OCI-LY3 (cell line): ENCODE data around the gene PLA2G4D.

Source experiments
- H2AFZ ChIP-seq: fragments of 200-600, 300-600 bp; shearing (Covaris generic); 2 replicates; pipeline ENCODE4 v1.6.0; 2014; ENCODE audit warnings: antibody characterized with exemption, low read depth, low read length
- H3K27ac ChIP-seq: fragments of 200-600, 300-600 bp; sonication (generic); 2 replicates; pipeline ENCODE4 v1.5.1; 2014; ENCODE audit warnings: mild to moderate bottlenecking, low read length, moderate library complexity, mixed read lengths
- H3K27me3 ChIP-seq: fragments of 200-600, 300-600 bp; sonication (generic); 2 replicates; pipeline ENCODE4 v1.6.1; 2014; ENCODE audit warnings: low read depth, low read length, mixed read lengths
- H3K36me3 ChIP-seq: fragments of 200-600, 300-600 bp; sonication (generic); replicated peaks from 2 replicates; pipeline ENCODE3; 2014; ENCODE audit warnings: low read depth, low read length, mixed read lengths
- H3K4me1 ChIP-seq: fragments of 300-600, 200-600 bp; sonication (generic); 2 replicates; pipeline ENCODE4 v1.6.1; 2014; ENCODE audit warnings: low read length, mixed read lengths
- H3K4me2 ChIP-seq: fragments of 200-600, 300-600 bp; sonication (generic); 2 replicates; pipeline ENCODE4 v1.6.1; 2014; ENCODE audit warnings: low read length, mixed read lengths
- H3K4me3 ChIP-seq: fragments of 300-600, 200-600 bp; sonication (generic); 2 replicates; pipeline ENCODE4 v1.5.1; 2014; ENCODE audit warnings: antibody characterized with exemption, mild to moderate bottlenecking, low read length, moderate library complexity
- H3K79me2 ChIP-seq: fragments of 300-600, 200-600 bp; shearing (Covaris generic); 2 replicates; pipeline ENCODE4 v1.6.1; 2014; ENCODE audit warnings: mild to moderate bottlenecking, low read length, mixed read lengths
- H3K9ac ChIP-seq: fragments of 300-600, 200-600 bp; shearing (Covaris generic); 2 replicates; pipeline ENCODE4 v1.6.0; 2014; ENCODE audit warnings: mild to moderate bottlenecking, low read length, moderate library complexity
- H3K9me3 ChIP-seq: fragments of 200-600, 300-600 bp; shearing (Covaris generic); 2 replicates; pipeline ENCODE4 v1.6.1; 2014; ENCODE audit warnings: low read length, mixed read lengths; ENCODE audit not compliant: insufficient read depth
- H4K20me1 ChIP-seq: fragments of 200-600, 300-600 bp; sonication (generic); 2 replicates; pipeline ENCODE4 v1.6.1; 2016; ENCODE audit warnings: low read length, mixed read lengths; ENCODE audit not compliant: insufficient read depth
- CTCF ChIP-seq: fragments of 200-600, 300-600 bp; sonication (generic); IDR thresholded peaks from 2 replicates; pipeline ENCODE4 v1.5.1; 2014; ENCODE audit warnings: antibody characterized with exemption, low read length, low read depth
- EZH2phosphoT487 ChIP-seq: fragments of 200-600 bp; shearing (Covaris generic); IDR thresholded peaks from 2 replicates; pipeline ENCODE4 v1.6.1; 2018; ENCODE audit warnings: antibody characterized with exemption, mixed run types, low read depth

The PLA2G4D gene

GRCh38 chr15:42121021-42121420 is 26.7 kb upstream of the PLA2G4D start:
- Histone ChIP-seq H3K4me3 (no peak overlapping the region), H3K9ac (no peak overlapping the region), H3K4me2 (no peak overlapping the region), H4K20me1 (no peaks in the 10 kb centered on the region), H3K27me3 (peaks cover 18% of the 10 kb centered on the region), H3K4me1 (no peaks in the 10 kb centered on the region), H2AFZ (no peak overlapping the region), H3K27ac (no peak overlapping the region), H3K79me2 (no peaks in the 10 kb centered on the region), H3K36me3 (no peaks in the 10 kb centered on the region), H3K9me3 (no peaks in the 10 kb centered on the region)
- no peak for TF ChIP-seq EZH2phosphoT487
- TF ChIP-seq CTCF = no peak

GRCh38 chr15:42120285-42120684 is 25.9 kb upstream of the PLA2G4D start:
- no peaks in the 10 kb centered on the region for H3K79me2 ChIP-seq
- no peak overlapping the region for H3K27ac ChIP-seq
- no peaks in the 10 kb centered on the region for H3K36me3 ChIP-seq
- H3K27me3 ChIP-seq = peaks cover 17% of the 10 kb centered on the region
- H3K9me3 ChIP-seq = no peaks in the 10 kb centered on the region
- H4K20me1 ChIP-seq = no peaks in the 10 kb centered on the region
- no peak for TF ChIP-seq CTCF
- TF ChIP-seq EZH2phosphoT487 = no peak
- no peak overlapping the region for H2AFZ ChIP-seq
- no peak overlapping the region for H3K9ac ChIP-seq
- H3K4me1 ChIP-seq = no peaks in the 10 kb centered on the region
- no peak overlapping the region for H3K4me2 ChIP-seq
- no peak overlapping the region for H3K4me3 ChIP-seq

- Histone ChIP-seq H4K20me1 (no peaks in the 10 kb centered on the region), H3K4me3 (no peak overlapping the region), H3K9me3 (no peaks in the 10 kb centered on the region), H3K36me3 (no peaks in the 10 kb centered on the region), H3K4me1 (no peaks in the 10 kb centered on the region), H2AFZ (0 out of 2 replicates have a peak overlapping the region, but pooled peaks have one; percentile 84), H3K27ac (no peak overlapping the region), H3K9ac (no peak overlapping the region), H3K79me2 (no peaks in the 10 kb centered on the region), H3K27me3 (peaks cover 22% of the 10 kb centered on the region), H3K4me2 (peak overlapping the region; percentile 43; the same call in 1 of the 2 replicates)
- no peak for TF ChIP-seq CTCF
- no peak for TF ChIP-seq EZH2phosphoT487
Measured at GRCh38 chr15:42119446-42119760, 25.0 kb upstream of the PLA2G4D start.

- H3K27me3 ChIP-seq = peaks cover 22% of the 10 kb centered on the region
- peak overlapping the region; percentile 22 for H3K4me3 ChIP-seq
- TF ChIP-seq CTCF (no peak), EZH2phosphoT487 (no peak)
- H3K79me2 ChIP-seq = no peaks in the 10 kb centered on the region
- H4K20me1 ChIP-seq = no peaks in the 10 kb centered on the region
- H2AFZ ChIP-seq = peak overlapping the region; percentile 84
- no peak overlapping the region for H3K9ac ChIP-seq
- no peak overlapping the region for H3K27ac ChIP-seq
- no peaks in the 10 kb centered on the region for H3K36me3 ChIP-seq
- peak overlapping the region; percentile 43 for H3K4me2 ChIP-seq
- no peaks in the 10 kb centered on the region for H3K9me3 ChIP-seq
- no peaks in the 10 kb centered on the region for H3K4me1 ChIP-seq
Measured at GRCh38 chr15:42118650-42119445, 24.5 kb upstream of the PLA2G4D start.
